HUES48 (cell line): ENCODE data around the gene BPHL.
"Not testable (repeated sequence)": the region's sequence is repeated elsewhere in the genome, so short reads cannot be mapped to it uniquely, and the experiment has no call there.

Experiments used
- H3K27ac ChIP-seq: one replicate; pipeline ENCODE4 v1.7.0; 2013; ENCODE audit warnings: low read depth, low read length, inconsistent platforms
- H3K27me3 ChIP-seq: 2 replicates; pipeline ENCODE4 v1.6.1; 2013; ENCODE audit warnings: mild to moderate bottlenecking, low read length; ENCODE audit not compliant: control insufficient read depth, insufficient read depth
- H3K36me3 ChIP-seq: 2 replicates; pipeline ENCODE4 v1.6.1; 2013; ENCODE audit warnings: low read length; ENCODE audit not compliant: control insufficient read depth, insufficient read depth
- H3K4me1 ChIP-seq: 2 replicates; pipeline ENCODE4 v1.6.1; 2013; ENCODE audit warnings: mild to moderate bottlenecking, low read length; ENCODE audit not compliant: control insufficient read depth, insufficient read depth
- H3K4me3 ChIP-seq: 2 replicates; pipeline ENCODE4 v1.5.1; 2013; ENCODE audit warnings: mild to moderate bottlenecking, low read depth, low read length
- H3K9ac ChIP-seq: 2 replicates; pipeline ENCODE4 v1.6.1; 2013; ENCODE audit warnings: mild to moderate bottlenecking, low read depth, low read length, moderate library complexity
- H3K9me3 ChIP-seq: 2 replicates; pipeline ENCODE4 v1.6.1; 2013; ENCODE audit warnings: low read length; ENCODE audit not compliant: control insufficient read depth, insufficient read depth

The BPHL gene

GRCh38 chr6:3186974-3187382, 68.5 kb downstream of the BPHL start:
- Histone ChIP-seq H3K27me3 (no peaks in the 10 kb centered on the region), H3K4me3 (no peak overlapping the region), H3K4me1 (no peaks in the 10 kb centered on the region), H3K9ac (no peak overlapping the region), H3K36me3 (no peaks in the 10 kb centered on the region), H3K27ac (no peak overlapping the region), H3K9me3 (no peaks in the 10 kb centered on the region)

DNA sequence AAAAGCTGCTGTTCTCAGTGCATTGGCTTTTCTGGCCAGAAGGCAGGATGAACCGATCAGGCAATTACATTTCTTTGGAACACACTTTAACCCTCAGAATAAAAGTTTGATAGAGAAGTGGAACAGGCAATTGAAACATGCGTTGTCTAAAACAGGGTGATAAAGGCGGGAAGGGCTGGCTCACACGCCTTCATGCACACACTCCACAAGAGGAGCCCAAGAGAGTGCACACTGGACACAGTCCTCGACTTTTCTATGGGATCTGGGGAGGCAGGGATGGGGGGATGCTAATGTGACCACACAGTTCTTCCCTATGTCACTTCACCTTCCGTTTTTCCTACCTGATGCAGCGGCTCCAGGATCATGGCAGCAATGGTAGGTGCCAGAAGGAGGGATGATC, 69.8 kb downstream of the BPHL start:
- peaks cover 4% of the 10 kb centered on the region for H3K4me1 ChIP-seq
- no peaks in the 10 kb centered on the region for H3K9me3 ChIP-seq

DNA sequence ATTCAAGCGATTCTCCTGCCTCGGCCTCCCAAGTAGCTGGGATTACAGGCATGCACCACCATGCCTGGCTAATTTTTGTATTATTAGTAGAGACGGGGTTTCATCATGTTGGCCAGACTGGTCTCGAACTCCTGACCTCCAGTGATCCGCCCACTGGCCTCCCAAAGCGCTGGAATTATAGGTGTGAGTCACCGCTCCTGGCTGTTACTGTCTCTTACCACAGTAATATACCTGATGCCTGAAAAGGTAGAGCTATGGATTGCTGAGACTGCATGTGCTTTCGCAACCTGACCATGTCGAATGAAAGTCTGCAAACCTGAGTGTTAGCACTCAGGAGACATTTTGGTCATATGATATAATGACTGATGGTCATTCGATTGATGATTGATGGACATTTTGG, 70.7 kb downstream of the BPHL start:
- not testable (repeated sequence) for H3K9me3 ChIP-seq, H3K9ac ChIP-seq, H3K27ac ChIP-seq, H3K4me3 ChIP-seq, H3K36me3 ChIP-seq, H3K27me3 ChIP-seq
- H3K4me1 ChIP-seq: peaks cover 10% of the 10 kb centered on the region

More for the DNA sequence above, 69.8 kb downstream of the BPHL start:
- H3K27ac ChIP-seq: no peak overlapping the region
- H3K36me3 ChIP-seq: no peaks in the 10 kb centered on the region
- H3K9ac ChIP-seq: no peak overlapping the region
- H3K4me3 ChIP-seq: no peak overlapping the region
- H3K27me3 ChIP-seq: no peaks in the 10 kb centered on the region

- H3K9me3 ChIP-seq: no peaks in the 10 kb centered on the region
- no peak overlapping the region for H3K9ac ChIP-seq
- no peak overlapping the region for H3K27ac ChIP-seq
- H3K36me3 ChIP-seq: no peaks in the 10 kb centered on the region
- H3K4me3 ChIP-seq: no peak overlapping the region
- H3K4me1 ChIP-seq: peaks cover 19% of the 10 kb centered on the region
- no peaks in the 10 kb centered on the region for H3K27me3 ChIP-seq
These were observed 71.5 kb downstream of the BPHL start for GRCh38 chr6:3190056-3190455.

DNA sequence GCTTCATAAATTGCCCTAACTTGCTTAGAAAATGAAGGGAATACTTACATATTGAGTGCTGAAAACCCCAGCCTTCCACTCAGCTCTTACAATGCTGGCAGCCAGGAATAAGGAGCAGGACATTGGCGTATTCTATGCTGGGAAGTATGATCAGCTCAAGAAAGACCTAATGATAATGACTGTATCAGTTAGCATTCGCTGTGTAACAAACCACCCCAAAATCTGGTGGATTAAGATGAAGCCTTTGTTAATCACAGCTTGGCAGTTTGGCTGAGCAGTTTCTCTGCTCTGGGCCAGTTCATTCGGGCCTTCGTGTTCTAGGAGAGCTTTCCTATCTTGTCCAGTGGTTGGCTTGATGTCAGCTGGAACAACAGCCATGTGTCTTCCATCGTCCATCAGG, 72.3 kb downstream of the BPHL start:
- Histone ChIP-seq H3K4me3 (no peak overlapping the region), H3K27me3 (no peaks in the 10 kb centered on the region), H3K27ac (no peak overlapping the region), H3K4me1 (peaks cover 26% of the 10 kb centered on the region), H3K9ac (no peak overlapping the region), H3K36me3 (no peaks in the 10 kb centered on the region), H3K9me3 (no peaks in the 10 kb centered on the region)

DNA sequence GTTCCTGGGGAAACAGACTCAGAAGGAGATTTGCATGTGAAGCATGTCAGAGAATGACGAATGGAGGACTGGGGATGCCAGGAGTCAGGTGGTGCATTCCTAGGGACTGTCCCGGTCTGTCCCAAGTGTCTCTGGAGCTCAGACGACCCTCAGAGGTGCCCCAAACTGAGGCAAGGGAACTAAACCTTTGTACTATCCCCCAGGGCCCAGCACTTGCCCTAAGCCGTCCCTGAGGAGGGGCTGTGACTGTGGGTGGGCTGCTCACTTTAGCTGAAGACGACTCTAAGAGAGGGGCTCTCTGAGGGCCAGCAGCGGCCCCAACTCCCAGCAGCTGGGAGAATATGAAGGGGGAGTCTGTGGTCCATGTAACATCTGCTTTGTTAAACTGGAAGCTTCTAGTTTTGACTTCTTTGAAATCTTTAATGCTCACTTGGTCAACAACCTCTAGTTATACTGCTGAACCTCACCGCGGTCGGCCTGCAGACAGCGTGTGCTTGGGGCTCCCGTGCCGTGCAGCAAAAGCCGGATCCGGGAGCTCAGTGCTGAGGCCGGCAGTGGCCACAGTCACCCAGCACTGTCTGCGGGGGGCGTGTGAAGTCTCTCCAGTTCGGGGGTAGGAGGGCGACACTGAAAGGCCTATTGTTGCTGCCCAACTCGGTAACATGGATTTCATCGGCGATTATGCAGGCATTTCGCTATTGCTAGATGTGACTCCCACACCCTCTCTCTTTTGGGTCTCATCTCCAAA, 74.8 kb downstream of the BPHL start:
- no peaks in the 10 kb centered on the region for H3K9me3 ChIP-seq
- H3K27me3 ChIP-seq: no peaks in the 10 kb centered on the region
- peaks cover 31% of the 10 kb centered on the region for H3K4me1 ChIP-seq
- peak overlapping the region; percentile 49 for H3K27ac ChIP-seq
- H3K36me3 ChIP-seq: no peaks in the 10 kb centered on the region
- no peak overlapping the region for H3K4me3 ChIP-seq
- H3K9ac ChIP-seq: no peak overlapping the region

DNA sequence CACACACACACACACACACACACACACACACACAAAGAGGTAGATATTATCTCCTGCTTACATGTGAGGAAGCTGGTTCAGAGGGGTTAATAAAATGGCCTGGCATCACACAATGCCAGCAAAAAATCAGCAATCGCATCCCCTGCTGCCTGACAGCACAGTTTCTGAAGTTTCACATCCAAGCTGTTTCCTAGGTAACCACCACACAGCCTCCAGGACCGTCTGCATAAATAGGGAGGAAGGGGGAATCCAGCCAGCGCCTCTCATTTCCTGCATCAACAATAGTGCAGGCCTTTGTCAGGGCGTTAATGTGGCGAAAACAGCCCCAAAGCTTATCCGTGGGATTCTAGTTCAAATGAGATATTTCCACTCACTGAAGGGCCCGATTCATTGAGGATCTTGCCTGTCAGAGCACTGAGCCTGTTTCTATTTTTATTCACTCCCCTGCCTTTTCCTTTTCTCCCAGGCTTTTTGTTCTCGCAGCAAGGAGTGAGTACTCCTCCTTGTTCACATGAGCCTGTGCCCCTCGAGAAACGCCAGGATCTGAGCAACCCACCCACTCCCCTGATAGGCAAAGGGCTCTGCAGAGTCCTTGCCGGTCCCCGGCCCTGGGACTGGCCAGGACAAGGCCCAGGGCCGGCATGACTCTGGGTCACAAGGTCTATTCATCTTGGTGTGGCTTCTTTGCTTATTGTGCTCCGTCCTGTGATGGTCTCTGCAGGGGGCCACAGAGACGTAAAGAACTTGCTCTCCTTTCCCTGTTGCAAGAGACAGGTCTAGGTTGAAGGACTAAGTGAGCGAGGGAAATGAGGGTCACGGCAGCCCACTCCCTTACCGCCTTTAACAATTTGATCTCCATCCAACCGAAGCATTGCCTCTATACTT, 76.3 kb downstream of the BPHL start:
- H3K4me3 ChIP-seq: 0 out of 2 replicates have a peak overlapping the region, but pooled peaks have one; percentile 1
- H3K27me3 ChIP-seq: no peaks in the 10 kb centered on the region
- peak overlapping the region; percentile 93 for H3K27ac ChIP-seq
- peaks cover 31% of the 10 kb centered on the region for H3K4me1 ChIP-seq
- H3K9me3 ChIP-seq: no peaks in the 10 kb centered on the region
- H3K9ac ChIP-seq: no peak overlapping the region
- H3K36me3 ChIP-seq: no peaks in the 10 kb centered on the region

GRCh38 chr6:3195420-3195694, 76.8 kb downstream of the BPHL start:
- H3K27me3 ChIP-seq: no peaks in the 10 kb centered on the region
- H3K4me1 ChIP-seq: peaks cover 31% of the 10 kb centered on the region
- no peaks in the 10 kb centered on the region for H3K36me3 ChIP-seq
- peak overlapping the region; percentile 93 for H3K27ac ChIP-seq
- 0 out of 2 replicates have a peak overlapping the region, but pooled peaks have one; percentile 1 for H3K4me3 ChIP-seq
- no peak overlapping the region for H3K9ac ChIP-seq
- H3K9me3 ChIP-seq: no peaks in the 10 kb centered on the region

- H3K4me3 ChIP-seq: no peak overlapping the region
- peaks cover 31% of the 10 kb centered on the region for H3K4me1 ChIP-seq
- no peak overlapping the region for H3K9ac ChIP-seq
- peak overlapping the region; percentile 93 for H3K27ac ChIP-seq
- H3K36me3 ChIP-seq: no peaks in the 10 kb centered on the region
- H3K9me3 ChIP-seq: no peaks in the 10 kb centered on the region
- H3K27me3 ChIP-seq: no peaks in the 10 kb centered on the region
These were observed 77.4 kb downstream of the BPHL start for GRCh38 chr6:3195695-3196497.

DNA sequence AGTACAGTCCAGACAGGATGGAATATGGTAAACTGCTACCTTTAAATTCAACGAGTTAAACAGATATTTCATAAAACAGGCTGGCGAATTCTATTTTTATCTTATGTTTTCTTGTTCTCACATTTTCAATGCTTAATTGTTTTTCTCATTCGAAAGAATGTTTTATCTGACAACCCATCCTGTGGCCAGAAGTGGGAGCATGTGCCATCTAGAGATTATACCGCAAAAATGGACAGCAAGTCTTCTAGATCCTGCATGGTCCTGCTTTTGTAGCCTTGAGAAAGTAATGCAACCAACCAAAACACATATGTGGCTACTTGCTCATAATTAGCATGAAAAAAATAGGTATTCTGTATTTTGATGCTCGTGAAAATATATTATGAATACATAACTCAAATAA, 78.3 kb downstream of the BPHL start:
- Histone ChIP-seq H3K4me3 (no peak overlapping the region), H3K9me3 (no peaks in the 10 kb centered on the region), H3K9ac (no peak overlapping the region), H3K27me3 (no peaks in the 10 kb centered on the region), H3K4me1 (peaks cover 31% of the 10 kb centered on the region), H3K27ac (no peak overlapping the region), H3K36me3 (no peaks in the 10 kb centered on the region)

- not testable (repeated sequence) for H3K4me3 ChIP-seq, H3K9ac ChIP-seq, H3K9me3 ChIP-seq, H3K27me3 ChIP-seq, H3K36me3 ChIP-seq, H3K27ac ChIP-seq
- peaks cover 31% of the 10 kb centered on the region for H3K4me1 ChIP-seq
These were observed 79.2 kb downstream of the BPHL start for GRCh38 chr6:3197734-3198133.
